Brain microvascular endothelial cell (primary cell): ENCODE measurements around the gene CTNNA3.

Source experiments
- DNase-seq: peaks from one replicate; pipeline ENCODE4 v3.0.0-alpha.2; 2020
- H3K27ac ChIP-seq: fragments of 250-450 bp; sonication (Bioruptor Pico); 2 replicates; pipeline ENCODE4 v1.5.1; 2020; ENCODE audit warnings: mild to moderate bottlenecking, moderate library complexity
- H3K27me3 ChIP-seq: fragments of 250-450 bp; sonication (Bioruptor Pico); replicated peaks from 2 replicates; pipeline ENCODE4 v1.5.1; 2020; ENCODE audit warnings: mild to moderate bottlenecking
- H3K36me3 ChIP-seq: fragments of 250-450 bp; sonication (Bioruptor Pico); replicated peaks from 2 replicates; pipeline ENCODE4 v1.5.1; 2020; ENCODE audit warnings: mild to moderate bottlenecking
- H3K4me3 ChIP-seq: 2 replicates; pipeline ENCODE4 v1.5.1; 2011; ENCODE audit warnings: low read depth, mild to moderate bottlenecking, control low read depth, low read length, moderate library complexity
- in situ Hi-C: cut with HindIII; loops from 2 replicates; pipeline ENCODE4 v1.10.0; 2017; ENCODE audit warnings: low sequenced_read_pairs, low pct_ligation_motif_present
- TF ChIP-seq, protein P1 (sequence below): IDR thresholded peaks from 2 replicates; pipeline ENCODE4 v1.5.1; 2011; ENCODE audit warnings: low read depth, mild to moderate bottlenecking, moderate library complexity, low read length, control low read depth, inconsistent platforms; ENCODE audit errors: missing control alignments

CTNNA3 gene

DNA sequence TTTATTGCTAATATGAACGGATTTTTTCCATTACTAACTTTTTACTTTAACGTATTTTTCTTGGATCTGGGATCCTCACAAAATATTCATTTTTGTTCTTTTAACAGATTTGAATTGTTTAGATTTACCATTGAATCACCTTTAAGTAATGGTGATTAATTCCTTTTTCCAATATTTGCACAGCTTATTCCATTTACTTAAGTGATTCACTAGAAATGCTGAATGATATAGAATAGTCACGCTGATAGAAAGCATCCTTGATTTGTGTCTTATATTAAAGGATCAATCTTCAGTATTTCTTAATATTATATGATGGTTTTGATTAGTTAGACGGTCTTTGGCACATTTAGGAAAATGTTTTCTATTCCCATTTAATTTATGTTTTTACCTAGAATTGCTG lies 886.6 kb downstream of the CTNNA3 start:
- Histone ChIP-seq H3K27ac (no peak overlapping the region), H3K36me3 (no peaks in the 10 kb centered on the region), H3K27me3 (no peaks in the 10 kb centered on the region), H3K4me3 (no peak overlapping the region)
- TF ChIP-seq, protein P1, sequence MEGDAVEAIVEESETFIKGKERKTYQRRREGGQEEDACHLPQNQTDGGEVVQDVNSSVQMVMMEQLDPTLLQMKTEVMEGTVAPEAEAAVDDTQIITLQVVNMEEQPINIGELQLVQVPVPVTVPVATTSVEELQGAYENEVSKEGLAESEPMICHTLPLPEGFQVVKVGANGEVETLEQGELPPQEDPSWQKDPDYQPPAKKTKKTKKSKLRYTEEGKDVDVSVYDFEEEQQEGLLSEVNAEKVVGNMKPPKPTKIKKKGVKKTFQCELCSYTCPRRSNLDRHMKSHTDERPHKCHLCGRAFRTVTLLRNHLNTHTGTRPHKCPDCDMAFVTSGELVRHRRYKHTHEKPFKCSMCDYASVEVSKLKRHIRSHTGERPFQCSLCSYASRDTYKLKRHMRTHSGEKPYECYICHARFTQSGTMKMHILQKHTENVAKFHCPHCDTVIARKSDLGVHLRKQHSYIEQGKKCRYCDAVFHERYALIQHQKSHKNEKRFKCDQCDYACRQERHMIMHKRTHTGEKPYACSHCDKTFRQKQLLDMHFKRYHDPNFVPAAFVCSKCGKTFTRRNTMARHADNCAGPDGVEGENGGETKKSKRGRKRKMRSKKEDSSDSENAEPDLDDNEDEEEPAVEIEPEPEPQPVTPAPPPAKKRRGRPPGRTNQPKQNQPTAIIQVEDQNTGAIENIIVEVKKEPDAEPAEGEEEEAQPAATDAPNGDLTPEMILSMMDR = no peak
- in situ Hi-C loops = no loop called here
- DNase-seq = no peak

GRCh38 chr10:66805612-66806011 lies 890.4 kb downstream of the CTNNA3 start:
- no peak for DNase-seq
- Histone ChIP-seq H3K36me3 (no peaks in the 10 kb centered on the region), H3K27me3 (no peaks in the 10 kb centered on the region), H3K27ac (no peak overlapping the region), H3K4me3 (no peak overlapping the region)
- in situ Hi-C loops = no loop called here
- TF ChIP-seq, protein P1 = no peak

GRCh38 chr10:66804962-66805361 lies 891.0 kb downstream of the CTNNA3 start:
- DNase-seq = peak; percentile 45
- Histone ChIP-seq H3K4me3 (no peak overlapping the region), H3K27ac (no peak overlapping the region), H3K36me3 (no peaks in the 10 kb centered on the region), H3K27me3 (no peaks in the 10 kb centered on the region)
- in situ Hi-C loops = no loop called here
- TF ChIP-seq, protein P1 = no peak

DNA sequence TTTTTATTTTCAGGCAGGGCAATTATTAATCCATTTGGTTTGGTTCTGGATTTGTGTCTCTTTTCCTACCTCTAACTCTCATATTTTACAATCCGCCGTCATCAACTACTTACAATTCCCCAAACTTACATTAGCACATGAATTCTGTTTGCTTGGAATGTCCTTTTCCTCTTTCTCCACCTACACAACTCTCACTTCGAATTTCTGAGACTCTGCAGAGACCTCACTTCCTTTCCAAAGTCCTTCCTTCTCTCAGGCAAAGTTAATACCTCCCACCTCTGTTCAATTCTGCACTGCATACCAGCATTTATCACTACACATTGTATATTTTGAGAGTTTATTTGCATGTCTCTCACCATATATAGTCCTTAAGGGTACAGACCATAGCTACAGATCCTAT lies 892.8 kb downstream of the CTNNA3 start:
- DNase-seq = no peak
- H3K27me3 ChIP-seq = no peaks in the 10 kb centered on the region
- TF ChIP-seq, protein P1 = no peak

DNA sequence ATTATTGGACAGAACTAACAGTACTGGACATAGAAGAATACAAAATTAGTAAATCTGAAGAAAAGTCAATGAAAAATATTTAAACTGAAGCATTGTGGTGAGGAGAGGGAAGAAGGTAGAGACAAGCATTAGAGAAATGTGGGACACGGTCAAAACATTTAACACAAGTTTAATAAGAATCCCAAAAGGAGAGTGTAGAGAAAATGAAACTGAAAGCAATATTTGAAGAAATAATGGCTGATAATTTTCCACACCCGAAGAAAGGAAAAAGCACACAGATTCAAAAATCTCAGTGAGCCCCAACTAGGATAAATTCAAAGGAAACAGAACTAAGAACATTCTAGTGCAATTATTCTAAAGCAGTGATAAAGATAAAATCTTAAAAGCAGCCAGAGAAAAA lies 896.5 kb downstream of the CTNNA3 start:
- in situ Hi-C loops = no loop called here
- DNase-seq = no peak
- Histone ChIP-seq H3K27ac (no peak overlapping the region), H3K4me3 (no peak overlapping the region), H3K36me3 (no peaks in the 10 kb centered on the region), H3K27me3 (no peaks in the 10 kb centered on the region)
- TF ChIP-seq, protein P1 = no peak

More for the DNA sequence above, 892.8 kb downstream of the CTNNA3 start:
- H3K4me3 ChIP-seq = no peak overlapping the region
- in situ Hi-C loops = no loop called here
- H3K36me3 ChIP-seq = no peaks in the 10 kb centered on the region
- no peak overlapping the region for H3K27ac ChIP-seq

DNA sequence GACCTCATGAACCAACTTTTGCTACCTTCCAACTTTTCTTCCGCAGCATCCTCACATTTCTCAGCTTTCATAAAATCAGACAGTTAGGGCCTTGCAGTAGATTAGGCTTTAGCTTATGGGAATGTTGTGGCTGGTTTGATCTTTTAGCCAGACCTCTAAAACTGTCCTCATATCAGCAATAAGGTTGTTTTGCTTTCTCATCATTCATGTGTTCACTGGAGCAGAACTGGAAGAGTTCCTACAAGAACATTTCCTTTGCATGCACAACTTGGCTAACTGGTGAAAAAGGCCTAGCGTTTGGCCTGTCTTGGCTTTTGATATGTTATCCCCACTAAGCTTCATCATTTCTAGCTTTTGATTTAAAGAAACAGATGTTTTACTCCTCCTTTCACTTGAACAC lies 900.1 kb downstream of the CTNNA3 start:
- Histone ChIP-seq H3K27ac (no peak overlapping the region), H3K27me3 (no peaks in the 10 kb centered on the region), H3K36me3 (no peaks in the 10 kb centered on the region), H3K4me3 (no peak overlapping the region)
- TF ChIP-seq, protein P1 = no peak
- no peak for DNase-seq
- in situ Hi-C loops = no loop called here
